HG03442 (cell line): Measurements from ENCODE around the gene IGHMBP2.

ENCODE experiments used
- ATAC-seq: cut with Tn5 transposase; IDR thresholded peaks from one replicate; pipeline ENCODE4 v1.9.1; 2021; ENCODE audit warnings: mild to moderate bottlenecking, moderate library complexity; ENCODE audit not compliant: unreplicated experiment

IGHMBP2 gene

DNA sequence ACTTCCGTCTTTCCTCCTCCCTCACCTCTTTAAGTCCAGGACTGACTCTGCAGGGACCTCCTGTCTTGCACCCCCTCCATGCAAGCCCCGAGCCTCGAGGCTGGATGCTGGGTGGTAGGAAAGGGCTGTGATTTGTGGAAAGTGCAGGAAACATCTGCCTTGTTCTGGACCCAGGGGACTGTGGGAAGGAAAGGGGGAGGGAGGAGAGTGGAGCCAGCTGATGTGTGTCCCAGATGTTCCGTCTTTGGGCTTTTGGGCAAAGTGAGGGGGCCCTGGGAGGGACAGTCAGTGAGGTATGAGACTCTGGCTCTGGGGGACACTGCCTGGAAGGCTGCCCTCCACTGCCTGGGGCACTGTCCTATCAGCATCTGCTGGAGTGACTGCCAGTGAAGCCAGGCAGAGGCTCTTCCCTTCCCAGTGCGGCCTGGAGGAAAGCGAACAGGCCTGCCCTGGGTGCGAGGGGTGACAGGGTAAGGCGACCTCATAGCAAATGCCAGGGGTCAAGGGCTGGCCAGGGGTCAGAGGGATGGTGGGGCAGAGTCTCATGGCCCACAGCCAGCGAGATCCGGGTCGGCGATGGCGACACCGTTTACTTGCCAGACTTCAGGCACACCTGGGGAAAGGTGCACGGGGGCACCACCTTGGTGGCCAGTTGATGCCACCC is 75.4 kb downstream of the IGHMBP2 start:
- no peak for ATAC-seq

DNA sequence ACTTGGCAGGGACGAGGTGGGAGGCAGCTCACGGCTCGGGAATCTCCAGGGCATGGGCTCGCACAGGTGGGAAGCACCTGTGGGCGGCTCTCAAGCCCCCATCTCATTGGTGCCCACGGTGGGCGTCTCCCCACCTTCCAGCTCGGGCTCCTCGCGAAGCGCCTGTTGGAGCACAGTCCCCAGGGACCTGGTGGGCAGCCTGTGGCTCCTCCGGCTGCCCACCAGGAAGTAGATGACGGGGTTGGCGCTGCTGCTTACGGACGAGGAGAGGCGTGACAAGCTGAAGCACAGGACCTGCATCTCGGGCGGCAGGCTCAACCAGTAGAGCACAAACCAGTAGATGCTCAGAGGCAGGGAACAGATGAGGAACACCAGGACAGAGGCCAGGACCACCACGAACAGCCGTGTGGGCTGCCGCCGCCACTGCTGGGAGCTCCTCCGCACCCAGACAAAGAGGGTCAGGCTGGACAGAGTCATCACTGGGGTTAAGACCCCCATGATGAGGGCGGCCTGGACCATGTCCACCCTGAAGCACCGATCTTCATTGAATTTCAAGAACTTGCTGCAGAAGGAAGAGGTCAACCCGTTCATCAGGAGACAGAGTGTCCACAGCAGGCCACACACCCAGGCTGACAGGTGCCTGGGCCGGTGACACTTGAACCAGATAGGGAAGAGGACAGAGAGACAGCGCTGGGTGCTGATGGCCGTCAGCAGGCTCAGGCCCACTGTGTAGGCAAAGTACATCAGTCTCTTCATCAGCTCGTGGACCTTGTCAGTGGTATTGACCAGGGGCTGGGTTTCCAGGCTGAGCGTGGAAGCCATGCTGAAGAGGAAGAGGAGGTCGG is 76.5 kb downstream of the IGHMBP2 start:
- ATAC-seq, result no peak

DNA sequence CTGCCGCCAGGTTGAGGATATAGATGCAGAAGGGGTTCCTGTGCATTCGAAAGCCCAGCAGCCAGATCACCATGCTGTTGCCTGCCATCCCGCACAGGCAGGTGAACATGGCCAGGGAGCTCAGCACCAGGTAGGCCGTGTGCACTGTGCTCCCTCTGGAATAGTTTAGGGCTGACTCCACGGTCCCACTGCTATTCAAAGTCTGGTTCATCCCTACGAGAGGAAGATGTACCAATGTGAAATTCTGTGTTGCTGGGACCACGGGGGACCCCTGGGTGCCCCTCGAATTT is 77.0 kb downstream of the IGHMBP2 start, which contains the start of gene MRGPRD:
Gene MRGPRD, minus strand, starts transcription at position 211 of the 290 bp plus-strand sequence. Its CDS starts 0 bp downstream, at position 211.
- ATAC-seq, result no peak

DNA sequence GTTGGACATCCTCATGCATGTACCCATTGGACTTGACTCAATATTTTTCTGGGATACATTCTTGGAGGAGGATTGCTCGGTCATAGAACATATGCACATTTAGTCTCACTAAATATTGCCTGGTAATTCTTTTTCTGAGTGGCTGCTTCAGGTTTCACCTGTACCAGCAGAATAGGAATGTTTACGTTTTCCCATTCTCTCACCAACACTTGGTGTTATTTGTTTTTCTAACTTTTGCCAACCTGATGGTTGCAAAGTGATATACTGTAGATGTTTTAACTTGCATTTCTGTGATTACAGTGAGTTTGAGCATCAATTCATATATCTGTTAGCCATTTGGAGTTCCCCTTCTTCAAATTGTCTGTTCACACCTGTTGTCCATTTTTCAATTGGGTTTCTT is 78.4 kb downstream of the IGHMBP2 start:
- no peak for ATAC-seq

DNA sequence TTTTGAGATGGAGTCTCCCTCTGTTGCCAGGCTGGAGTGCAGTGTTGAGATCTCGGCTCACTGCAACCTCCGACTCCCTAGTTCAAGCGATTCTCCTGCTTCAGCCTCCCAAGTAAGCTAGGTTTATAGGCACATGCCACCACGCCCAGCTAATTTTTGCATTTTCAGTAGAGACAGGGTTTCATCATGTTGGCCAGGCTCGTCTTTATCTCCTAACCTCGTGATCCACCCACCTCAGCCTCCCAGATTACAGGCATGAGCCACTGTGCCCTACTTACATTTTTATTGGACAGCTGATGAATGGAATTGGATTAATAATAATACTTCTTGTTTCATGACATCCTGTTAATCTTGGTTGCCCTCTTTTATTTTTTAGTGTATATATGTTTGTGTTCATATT is 80.1 kb downstream of the IGHMBP2 start:
- ATAC-seq, result no peak

DNA sequence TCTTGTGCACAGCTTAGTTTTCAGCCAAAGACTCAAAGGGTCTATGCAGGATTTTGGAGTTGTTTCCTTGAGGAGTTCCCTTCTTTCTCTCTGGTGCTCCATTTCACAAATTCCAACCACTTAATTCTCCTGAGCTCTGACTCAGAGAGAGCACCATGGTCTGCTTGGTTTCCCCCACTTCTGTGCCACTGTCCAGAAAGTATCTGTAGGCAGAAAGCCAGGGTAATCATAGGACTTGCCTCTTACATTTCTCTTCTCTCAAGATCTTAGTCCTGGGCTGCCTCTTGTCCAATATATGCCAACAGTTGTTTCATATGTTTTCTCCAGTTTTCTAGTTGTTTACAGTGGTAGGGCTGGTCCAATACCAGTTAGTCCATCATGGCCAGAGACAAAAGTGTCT is 83.5 kb downstream of the IGHMBP2 start:
- ATAC-seq, result no peak

DNA sequence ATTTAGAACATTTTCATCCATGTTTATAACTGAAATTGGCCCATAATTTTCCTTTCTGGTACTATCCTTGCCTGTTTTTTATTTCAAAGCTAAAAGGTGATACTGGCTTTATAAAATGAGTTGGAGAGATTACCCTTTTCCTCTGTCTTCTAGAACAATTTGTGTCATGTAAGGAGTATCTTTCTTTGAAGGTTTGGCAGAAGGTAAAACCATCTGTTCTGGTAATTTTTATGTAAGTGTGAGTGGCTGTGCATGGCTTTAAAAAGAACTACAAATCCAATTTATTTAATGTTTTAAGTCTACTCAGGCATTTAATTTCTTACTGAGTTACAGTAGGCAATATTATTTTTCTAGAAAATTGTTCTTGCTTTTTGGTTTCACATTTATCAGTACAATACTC is 84.8 kb downstream of the IGHMBP2 start:
- no peak for ATAC-seq
